HepG2 (cell line): ENCODE data around the gene COPS7A. TPM values are rescaled to one million over a fixed set of nuclear protein-coding genes. Genes with fewer than 3 reads are reported as not detected.

Source experiments
- ARID2 ChIP-seq: sonication (generic); formaldehyde crosslinking; IDR thresholded peaks from 2 replicates; pipeline ENCODE4 v1.8.1; 2022; ENCODE audit warnings: mild to moderate bottlenecking, missing genetic modification reagents, borderline replicate concordance
- EED ChIP-seq: sonication (generic); formaldehyde crosslinking; IDR thresholded peaks from 2 replicates; pipeline ENCODE4 v1.5.0; 2020; ENCODE audit warnings: mild to moderate bottlenecking, missing genetic modification reagents
- ELF4 ChIP-seq: sonication (generic); formaldehyde crosslinking; IDR thresholded peaks from 2 replicates; pipeline ENCODE4 v1.5.0; 2020; ENCODE audit warnings: missing genetic modification reagents, mild to moderate bottlenecking, moderate library complexity, borderline replicate concordance
- HDAC1 ChIP-seq: sonication (generic); formaldehyde crosslinking; IDR thresholded peaks from 2 replicates; pipeline ENCODE4 v1.5.1; 2020; ENCODE audit warnings: mild to moderate bottlenecking, missing genetic modification reagents
- HIVEP1 ChIP-seq: sonication (generic); formaldehyde crosslinking; IDR thresholded peaks from 2 replicates; pipeline ENCODE4 v1.4.0; 2020; ENCODE audit warnings: mild to moderate bottlenecking, missing genetic modification reagents
- HOXA3 ChIP-seq: sonication (generic); formaldehyde crosslinking; IDR thresholded peaks from 2 replicates; pipeline ENCODE4 v1.5.0; 2020; ENCODE audit warnings: missing genetic modification reagents
- JUNB ChIP-seq: sonication (generic); formaldehyde crosslinking; IDR thresholded peaks from 2 replicates; pipeline ENCODE4 v1.8.0; 2022; ENCODE audit warnings: missing genetic modification reagents, mild to moderate bottlenecking, borderline replicate concordance
- JUND ChIP-seq: sonication (generic); formaldehyde crosslinking; IDR thresholded peaks from 2 replicates; pipeline ENCODE4 v1.8.0; 2022; ENCODE audit warnings: mild to moderate bottlenecking, missing genetic modification reagents
- KMT2A ChIP-seq: sonication (generic); formaldehyde crosslinking; IDR thresholded peaks from 2 replicates; pipeline ENCODE4 v1.4.0; 2020; ENCODE audit warnings: missing genetic modification reagents
- MEF2D ChIP-seq: sonication (generic); formaldehyde crosslinking; IDR thresholded peaks from 2 replicates; pipeline ENCODE4 v1.5.1; 2020; ENCODE audit warnings: mild to moderate bottlenecking, missing genetic modification reagents
- SMAD9 ChIP-seq: sonication (generic); formaldehyde crosslinking; IDR thresholded peaks from 2 replicates; pipeline ENCODE4 v1.5.1; 2020; ENCODE audit warnings: mild to moderate bottlenecking, missing genetic modification reagents
- ZNF776 ChIP-seq: sonication (generic); formaldehyde crosslinking; IDR thresholded peaks from 2 replicates; pipeline ENCODE4 v1.4.0; 2020; ENCODE audit warnings: mild to moderate bottlenecking, missing genetic modification reagents
- polyA plus RNA-seq, 8 experiments: library from polyadenylated mRNA; depleted of rRNA in 3 of 8; stranded (reverse) in 7 of 8; unstranded in 1 of 8; fragments of >200 nt; fragmentation: Illumina TruSeq in 4 of 8; extraction: Trizol in 4 of 8; gene quantifications; 2 replicates each; pipeline versions ENCODE4 v1.2.1 to v1.2.3, GENCODE V29; 2011 to 2016; ENCODE audit warnings: low read depth in 4 of 8, missing spikeins in 1 of 8, mixed read lengths in 1 of 8; ENCODE audit not compliant: insufficient read depth in 1 of 8
- total RNA-seq, 5 experiments: library from RNA; depleted of rRNA; stranded (reverse); fragments of >200 nt; fragmentation: Illumina TruSeq; extraction: Trizol; gene quantifications; 2 replicates each; pipeline ENCODE4 v1.2.3, GENCODE V29; 2016; ENCODE audit warnings: low read depth in 1 of 5
- TF ChIP-seq, protein P1 (sequence below): sonication (generic); formaldehyde crosslinking; conservative IDR thresholded peaks from 2 replicates; pipeline ENCODE4 v1.4.0; 2020; ENCODE audit warnings: missing genetic modification reagents
- TF ChIP-seq, protein P2 (sequence below): sonication (generic); formaldehyde crosslinking; IDR thresholded peaks from 2 replicates; pipeline ENCODE4 v1.4.0; 2020; ENCODE audit warnings: missing genetic modification reagents, borderline replicate concordance
- TF ChIP-seq, protein P3 (sequence below): sonication (generic); formaldehyde crosslinking; conservative IDR thresholded peaks from 2 replicates; pipeline ENCODE4 v1.5.0; 2020; ENCODE audit warnings: missing genetic modification reagents
- TF ChIP-seq, protein P4 (sequence below): sonication (generic); formaldehyde crosslinking; conservative IDR thresholded peaks from 2 replicates; pipeline ENCODE4 v1.4.0; 2020; ENCODE audit warnings: mild to moderate bottlenecking, missing genetic modification reagents, moderate library complexity
- TF ChIP-seq, protein P5 (sequence below): sonication (generic); formaldehyde crosslinking; IDR thresholded peaks from 2 replicates; pipeline ENCODE4 v1.5.1; 2020; ENCODE audit warnings: missing genetic modification reagents, mild to moderate bottlenecking, borderline replicate concordance

COPS7A gene
- total and polyA plus RNA-seq, 2 of the 13 experiments (the other 11 are each of a cell fraction or from before 2014, with no cell fraction given) = 40.0 to 73.6 TPM

DNA sequence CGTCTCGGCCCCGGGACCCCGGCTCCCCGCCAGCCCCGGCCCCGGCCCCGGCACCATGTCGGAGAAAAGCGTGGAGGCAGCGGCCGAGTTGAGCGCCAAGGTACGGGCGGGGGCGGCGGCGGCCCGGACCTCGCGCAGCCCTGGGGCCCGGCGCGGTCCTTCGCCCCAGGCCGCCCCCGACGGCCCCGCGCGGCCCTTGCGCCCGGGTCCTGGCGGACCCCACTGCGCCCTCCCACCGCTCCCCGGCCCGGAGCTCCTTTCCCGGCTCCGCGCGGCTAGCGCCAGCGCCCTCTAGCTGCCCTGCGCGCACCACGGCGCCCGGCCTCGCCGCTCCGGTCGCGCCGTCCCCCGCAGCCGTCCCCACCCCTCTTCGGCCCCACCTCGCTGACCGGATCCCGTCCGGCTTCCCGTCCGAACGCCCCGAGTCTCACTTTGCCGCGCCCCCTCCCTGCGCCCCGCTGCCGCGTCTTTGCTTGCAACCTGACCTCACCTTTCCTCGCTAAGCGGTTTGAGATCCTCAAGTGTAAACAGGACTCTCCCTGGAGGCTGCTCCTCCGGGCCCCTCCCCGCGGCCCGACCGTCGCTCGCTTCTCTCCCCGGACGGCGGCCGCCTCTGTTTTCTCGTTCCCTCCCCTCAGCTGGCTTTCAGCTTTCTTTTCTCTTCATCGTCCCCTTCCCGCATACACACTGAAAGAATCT is 43.0 kb downstream of the COPS7A start (continued):
- TF ChIP-seq ELF4 (no peak), HOXA3 (CRISPR knock-in tag) (peak; percentile 11; the same call in 1 of the 2 replicates), KMT2A (CRISPR knock-in tag) (no peak), JUNB (CRISPR knock-in tag) (no peak), HDAC1 (CRISPR knock-in tag) (no peak), MEF2D (no peak), SMAD9 (CRISPR knock-in tag) (no peak), ARID2 (CRISPR knock-in tag) (no peak), EED (CRISPR knock-in tag) (no peak), JUND (CRISPR knock-in tag) (no peak), HIVEP1 (CRISPR knock-in tag) (no peak), ZNF776 (CRISPR knock-in tag) (no peak)
- TF ChIP-seq, protein P1, sequence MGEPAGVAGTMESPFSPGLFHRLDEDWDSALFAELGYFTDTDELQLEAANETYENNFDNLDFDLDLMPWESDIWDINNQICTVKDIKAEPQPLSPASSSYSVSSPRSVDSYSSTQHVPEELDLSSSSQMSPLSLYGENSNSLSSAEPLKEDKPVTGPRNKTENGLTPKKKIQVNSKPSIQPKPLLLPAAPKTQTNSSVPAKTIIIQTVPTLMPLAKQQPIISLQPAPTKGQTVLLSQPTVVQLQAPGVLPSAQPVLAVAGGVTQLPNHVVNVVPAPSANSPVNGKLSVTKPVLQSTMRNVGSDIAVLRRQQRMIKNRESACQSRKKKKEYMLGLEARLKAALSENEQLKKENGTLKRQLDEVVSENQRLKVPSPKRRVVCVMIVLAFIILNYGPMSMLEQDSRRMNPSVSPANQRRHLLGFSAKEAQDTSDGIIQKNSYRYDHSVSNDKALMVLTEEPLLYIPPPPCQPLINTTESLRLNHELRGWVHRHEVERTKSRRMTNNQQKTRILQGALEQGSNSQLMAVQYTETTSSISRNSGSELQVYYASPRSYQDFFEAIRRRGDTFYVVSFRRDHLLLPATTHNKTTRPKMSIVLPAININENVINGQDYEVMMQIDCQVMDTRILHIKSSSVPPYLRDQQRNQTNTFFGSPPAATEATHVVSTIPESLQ (CRISPR knock-in tag) = no peak
- TF ChIP-seq, protein P2, sequence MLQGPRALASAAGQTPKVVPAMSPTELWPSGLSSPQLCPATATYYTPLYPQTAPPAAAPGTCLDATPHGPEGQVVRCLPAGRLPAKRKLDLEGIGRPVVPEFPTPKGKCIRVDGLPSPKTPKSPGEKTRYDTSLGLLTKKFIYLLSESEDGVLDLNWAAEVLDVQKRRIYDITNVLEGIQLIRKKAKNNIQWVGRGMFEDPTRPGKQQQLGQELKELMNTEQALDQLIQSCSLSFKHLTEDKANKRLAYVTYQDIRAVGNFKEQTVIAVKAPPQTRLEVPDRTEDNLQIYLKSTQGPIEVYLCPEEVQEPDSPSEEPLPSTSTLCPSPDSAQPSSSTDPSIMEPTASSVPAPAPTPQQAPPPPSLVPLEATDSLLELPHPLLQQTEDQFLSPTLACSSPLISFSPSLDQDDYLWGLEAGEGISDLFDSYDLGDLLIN (CRISPR knock-in tag) = no peak
- TF ChIP-seq, protein P3, sequence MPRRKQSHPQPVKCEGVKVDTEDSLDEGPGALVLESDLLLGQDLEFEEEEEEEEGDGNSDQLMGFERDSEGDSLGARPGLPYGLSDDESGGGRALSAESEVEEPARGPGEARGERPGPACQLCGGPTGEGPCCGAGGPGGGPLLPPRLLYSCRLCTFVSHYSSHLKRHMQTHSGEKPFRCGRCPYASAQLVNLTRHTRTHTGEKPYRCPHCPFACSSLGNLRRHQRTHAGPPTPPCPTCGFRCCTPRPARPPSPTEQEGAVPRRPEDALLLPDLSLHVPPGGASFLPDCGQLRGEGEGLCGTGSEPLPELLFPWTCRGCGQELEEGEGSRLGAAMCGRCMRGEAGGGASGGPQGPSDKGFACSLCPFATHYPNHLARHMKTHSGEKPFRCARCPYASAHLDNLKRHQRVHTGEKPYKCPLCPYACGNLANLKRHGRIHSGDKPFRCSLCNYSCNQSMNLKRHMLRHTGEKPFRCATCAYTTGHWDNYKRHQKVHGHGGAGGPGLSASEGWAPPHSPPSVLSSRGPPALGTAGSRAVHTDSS = no peak
- TF ChIP-seq, protein P4, sequence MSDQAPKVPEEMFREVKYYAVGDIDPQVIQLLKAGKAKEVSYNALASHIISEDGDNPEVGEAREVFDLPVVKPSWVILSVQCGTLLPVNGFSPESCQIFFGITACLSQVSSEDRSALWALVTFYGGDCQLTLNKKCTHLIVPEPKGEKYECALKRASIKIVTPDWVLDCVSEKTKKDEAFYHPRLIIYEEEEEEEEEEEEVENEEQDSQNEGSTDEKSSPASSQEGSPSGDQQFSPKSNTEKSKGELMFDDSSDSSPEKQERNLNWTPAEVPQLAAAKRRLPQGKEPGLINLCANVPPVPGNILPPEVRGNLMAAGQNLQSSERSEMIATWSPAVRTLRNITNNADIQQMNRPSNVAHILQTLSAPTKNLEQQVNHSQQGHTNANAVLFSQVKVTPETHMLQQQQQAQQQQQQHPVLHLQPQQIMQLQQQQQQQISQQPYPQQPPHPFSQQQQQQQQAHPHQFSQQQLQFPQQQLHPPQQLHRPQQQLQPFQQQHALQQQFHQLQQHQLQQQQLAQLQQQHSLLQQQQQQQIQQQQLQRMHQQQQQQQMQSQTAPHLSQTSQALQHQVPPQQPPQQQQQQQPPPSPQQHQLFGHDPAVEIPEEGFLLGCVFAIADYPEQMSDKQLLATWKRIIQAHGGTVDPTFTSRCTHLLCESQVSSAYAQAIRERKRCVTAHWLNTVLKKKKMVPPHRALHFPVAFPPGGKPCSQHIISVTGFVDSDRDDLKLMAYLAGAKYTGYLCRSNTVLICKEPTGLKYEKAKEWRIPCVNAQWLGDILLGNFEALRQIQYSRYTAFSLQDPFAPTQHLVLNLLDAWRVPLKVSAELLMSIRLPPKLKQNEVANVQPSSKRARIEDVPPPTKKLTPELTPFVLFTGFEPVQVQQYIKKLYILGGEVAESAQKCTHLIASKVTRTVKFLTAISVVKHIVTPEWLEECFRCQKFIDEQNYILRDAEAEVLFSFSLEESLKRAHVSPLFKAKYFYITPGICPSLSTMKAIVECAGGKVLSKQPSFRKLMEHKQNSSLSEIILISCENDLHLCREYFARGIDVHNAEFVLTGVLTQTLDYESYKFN (CRISPR knock-in tag) = no peak
- TF ChIP-seq, protein P5, sequence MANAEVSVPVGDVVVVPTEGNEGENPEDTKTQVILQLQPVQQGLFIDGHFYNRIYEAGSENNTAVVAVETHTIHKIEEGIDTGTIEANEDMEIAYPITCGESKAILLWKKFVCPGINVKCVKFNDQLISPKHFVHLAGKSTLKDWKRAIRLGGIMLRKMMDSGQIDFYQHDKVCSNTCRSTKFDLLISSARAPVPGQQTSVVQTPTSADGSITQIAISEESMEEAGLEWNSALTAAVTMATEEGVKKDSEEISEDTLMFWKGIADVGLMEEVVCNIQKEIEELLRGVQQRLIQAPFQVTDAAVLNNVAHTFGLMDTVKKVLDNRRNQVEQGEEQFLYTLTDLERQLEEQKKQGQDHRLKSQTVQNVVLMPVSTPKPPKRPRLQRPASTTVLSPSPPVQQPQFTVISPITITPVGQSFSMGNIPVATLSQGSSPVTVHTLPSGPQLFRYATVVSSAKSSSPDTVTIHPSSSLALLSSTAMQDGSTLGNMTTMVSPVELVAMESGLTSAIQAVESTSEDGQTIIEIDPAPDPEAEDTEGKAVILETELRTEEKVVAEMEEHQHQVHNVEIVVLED (CRISPR knock-in tag) = no peak
